Left lobe of liver (tissue), 2 donors: ENCODE results near the gene NIFK. TPM values are rescaled to one million over a fixed set of nuclear protein-coding genes. Genes with fewer than 3 reads are reported as not detected.
A peak's percentile ranks its signal among the peaks of the same experiment; 100 is the strongest.
"Not testable (repeated sequence)": the region's sequence is repeated elsewhere in the genome, so short reads cannot be mapped to it uniquely, and the experiment has no call there.

Experiments
- ATAC-seq: fragments of 200-7000 bp; cut with Tn5 transposase; one replicate; pipeline ENCODE4 v1.9.1; 2020; ENCODE audit warnings: mild to moderate bottlenecking, moderate library complexity
- DNase-seq: peaks from one replicate; pipeline ENCODE4 v3.0.0-alpha.2; 2020; ENCODE audit warnings: low spot score
- total RNA-seq: library from RNA; stranded (reverse); gene quantifications from one replicate; pipeline ENCODE4 v1.2.1, GENCODE V29; 2021
- donor health status: DM: no; HTN: no; CAD: no; lungs with moderate emphysema.
- donor health status: DM: no; HTN: yes; CAD: no.

Gene NIFK
- total RNA-seq, 1 donor from 2014 or later, result 13.2 TPM

- no peak for DNase-seq
- ATAC-seq, result peak; percentile 49
Measured at GRCh38 chr2:121697108-121697631, 39.5 kb downstream of the NIFK start.

GRCh38 chr2:121696410-121696930 lies 40.2 kb downstream of the NIFK start:
- DNase-seq, result no peak
- no peak for ATAC-seq

DNA sequence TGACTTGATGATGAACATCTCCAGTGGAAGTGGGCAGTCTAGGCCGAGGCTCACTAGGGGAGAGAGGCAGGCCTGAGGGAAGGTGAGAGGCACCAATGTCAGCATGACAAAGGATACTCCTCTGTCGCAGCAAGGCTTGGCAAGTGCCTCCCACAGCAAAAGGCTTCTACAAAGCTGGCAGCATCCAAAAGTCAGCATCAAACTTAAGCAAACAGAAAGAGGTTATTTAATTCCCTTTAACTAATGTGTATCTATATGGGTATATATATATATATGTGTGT lies 41.6 kb downstream of the NIFK start:
- ATAC-seq, result no peak
- no peak for DNase-seq

GRCh38 chr2:121694398-121695170 lies 42.1 kb downstream of the NIFK start:
- ATAC-seq (no peak), DNase-seq (no peak)

DNA sequence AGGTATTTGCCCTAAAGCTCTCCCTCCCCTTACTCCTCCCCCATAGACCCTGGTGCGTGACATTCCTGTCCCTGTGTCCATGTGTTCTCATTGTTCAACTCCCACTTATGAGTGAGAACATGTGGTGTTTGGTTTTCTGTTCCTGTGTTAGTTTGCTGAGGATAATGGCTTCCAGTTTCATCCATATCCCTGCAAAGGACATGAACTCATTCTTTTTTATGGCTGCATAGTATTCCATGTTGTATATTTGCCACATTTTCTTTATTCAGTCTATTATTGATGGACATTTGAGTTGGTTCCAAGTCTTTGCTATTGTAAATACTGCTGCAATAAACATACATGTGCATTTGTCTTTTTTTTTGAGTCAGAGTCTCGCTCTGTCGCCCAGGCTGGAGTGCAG lies 46.1 kb downstream of the NIFK start:
- not testable (repeated sequence) for DNase-seq, ATAC-seq

- DNase-seq, result no peak
- ATAC-seq, result no peak
Measured at GRCh38 chr2:121690095-121690494, 46.6 kb downstream of the NIFK start.

DNA sequence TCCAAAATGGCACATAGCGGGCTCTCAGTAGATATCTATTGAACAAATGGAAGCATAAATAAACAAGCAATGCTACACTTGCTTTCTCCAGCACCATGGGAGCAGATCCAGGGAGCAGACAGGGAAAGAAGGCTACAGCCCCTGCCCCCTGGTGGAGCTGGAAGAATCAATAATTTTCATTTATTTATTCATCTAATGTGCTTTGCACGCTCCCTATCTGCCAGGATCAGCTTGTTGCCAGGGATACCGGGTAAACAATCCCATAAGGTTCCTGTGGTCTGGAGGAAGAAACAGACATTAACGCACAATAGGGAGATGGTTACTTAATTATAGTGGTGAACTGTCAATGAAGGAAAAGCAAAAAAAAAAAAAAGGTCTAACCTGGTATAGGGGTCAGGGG lies 47.3 kb downstream of the NIFK start:
- DNase-seq, result no peak
- peak; percentile 58 for ATAC-seq

DNA sequence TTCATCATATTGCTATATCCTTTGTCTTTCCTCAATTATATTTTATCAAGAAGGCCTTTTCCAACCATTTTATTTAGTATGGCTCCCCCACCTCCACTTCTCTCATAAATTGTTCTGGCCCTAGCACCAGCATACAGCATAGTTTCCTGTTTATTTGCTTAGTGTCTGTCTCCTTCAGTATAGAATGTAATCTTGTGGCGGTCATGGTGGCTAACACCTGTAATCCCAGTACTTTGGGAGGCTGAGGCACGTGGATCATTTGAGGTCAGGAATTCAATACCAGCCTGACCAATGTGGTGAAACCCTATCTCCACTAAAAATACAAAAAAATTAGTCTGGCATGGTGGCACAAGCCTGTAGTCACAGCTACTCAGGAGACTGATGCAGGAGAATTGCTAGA lies 47.9 kb downstream of the NIFK start:
- ATAC-seq (no peak), DNase-seq (no peak)

DNA sequence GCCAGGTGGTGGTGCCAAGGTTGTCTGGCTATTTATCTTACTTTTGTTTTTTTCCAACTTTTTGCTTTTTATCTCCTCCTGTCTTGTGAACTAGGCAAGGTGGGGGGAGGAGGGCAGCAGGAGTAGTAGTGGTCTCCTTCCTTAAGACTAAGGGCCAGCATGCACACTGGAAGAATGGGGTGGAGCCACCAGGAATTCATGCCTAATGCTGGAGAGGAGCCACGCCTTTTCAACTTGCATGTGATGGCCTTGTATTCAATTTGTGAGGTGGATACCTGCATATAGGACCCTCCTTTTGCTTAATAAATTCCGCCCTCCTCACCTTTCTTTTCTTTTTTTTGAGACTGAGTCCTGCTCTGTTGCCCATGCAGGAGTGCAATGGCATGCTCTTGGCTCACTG lies 49.8 kb downstream of the NIFK start:
- ATAC-seq (no peak), DNase-seq (no peak)

DNA sequence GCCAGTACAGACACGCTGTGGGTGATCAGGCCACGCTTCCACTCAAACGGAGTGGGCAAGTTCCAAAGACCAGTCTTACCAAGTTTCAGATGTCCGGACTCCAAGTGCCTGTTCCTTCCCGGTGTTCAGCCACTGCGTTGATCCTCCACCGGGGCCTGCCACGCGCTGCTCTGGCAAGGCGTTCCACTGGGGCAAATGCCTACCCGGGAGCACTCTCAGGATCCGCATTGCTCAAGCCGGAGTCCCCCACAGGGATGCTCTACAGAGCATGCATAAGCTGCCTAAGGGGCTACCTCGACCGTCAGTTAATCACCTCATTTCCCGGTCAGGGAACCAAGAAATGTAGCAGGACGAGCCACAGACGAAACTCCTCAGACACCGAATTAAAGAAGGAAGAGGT lies 50.5 kb downstream of the NIFK start:
- no peak for DNase-seq
- no peak for ATAC-seq

DNA sequence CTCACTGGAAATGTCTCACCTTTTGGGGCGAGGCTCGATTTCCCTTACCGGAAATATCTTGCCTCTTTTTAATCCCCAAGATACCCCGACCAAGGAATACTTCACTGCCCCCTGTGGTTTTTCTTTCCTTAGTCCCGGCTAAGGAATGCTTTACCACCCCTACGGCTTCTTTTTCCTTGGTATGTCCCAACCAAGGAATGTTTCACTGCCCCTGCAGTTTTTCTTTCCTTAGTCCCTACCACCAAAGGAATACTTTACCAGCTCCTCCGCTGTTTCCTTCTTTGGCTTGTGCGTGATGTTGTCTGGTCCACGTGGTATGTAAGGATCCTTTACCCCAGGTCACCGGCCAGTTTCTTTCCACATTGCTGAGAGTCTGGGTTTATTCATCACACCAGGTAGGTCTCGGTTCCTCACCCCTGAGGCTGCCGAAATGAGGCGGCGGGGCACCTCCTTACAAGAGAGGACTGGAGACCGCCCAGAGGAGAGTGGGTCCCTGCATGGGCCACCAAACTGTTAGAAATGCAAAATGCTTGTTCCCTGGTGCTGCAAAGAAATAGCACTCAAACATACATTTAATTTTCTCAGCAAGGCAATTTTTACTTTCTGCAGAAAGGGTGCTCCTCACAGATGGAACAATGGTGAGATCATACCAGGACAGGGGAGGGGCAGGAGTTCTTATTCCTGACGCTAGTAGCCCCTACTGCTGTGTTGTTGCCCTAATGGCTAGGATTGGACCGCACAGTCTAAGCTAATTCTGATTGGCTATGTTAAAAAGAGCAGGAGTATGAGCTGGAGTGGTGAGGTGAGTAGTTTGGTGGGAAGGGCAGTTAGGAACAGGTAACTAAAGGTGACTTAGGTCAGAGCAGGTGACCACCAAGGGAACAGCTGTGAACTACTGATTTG lies 54.0 kb downstream of the NIFK start:
- DNase-seq, result no peak
- ATAC-seq, result no peak

- no peak for ATAC-seq
- DNase-seq, result no peak
Measured at GRCh38 chr2:121677855-121678254, 58.8 kb downstream of the NIFK start.

Other genes starting within 250 kb of the NIFK start
- gene RNU4ATAC, start 206.0 kb downstream of the NIFK start, total RNA-seq, result not detected
- 28.3 TPM for gene CLASP1, start 87.4 kb downstream of the NIFK start, total RNA-seq
- 24.0 TPM for gene TSN, start 18.8 kb upstream of the NIFK start, total RNA-seq